GM21447 (cell line): ENCODE results near the gene UPK3BL2.
A peak's percentile ranks its signal among the peaks of the same experiment; 100 is the strongest.
"Not testable (repeated sequence)": the region's sequence is repeated elsewhere in the genome, so short reads cannot be mapped to it uniquely, and the experiment has no call there.

Experiments
- ATAC-seq: cut with Tn5 transposase; IDR thresholded peaks from one replicate; pipeline ENCODE4 v1.9.1; 2021; ENCODE audit not compliant: unreplicated experiment

The UPK3BL2 gene

DNA sequence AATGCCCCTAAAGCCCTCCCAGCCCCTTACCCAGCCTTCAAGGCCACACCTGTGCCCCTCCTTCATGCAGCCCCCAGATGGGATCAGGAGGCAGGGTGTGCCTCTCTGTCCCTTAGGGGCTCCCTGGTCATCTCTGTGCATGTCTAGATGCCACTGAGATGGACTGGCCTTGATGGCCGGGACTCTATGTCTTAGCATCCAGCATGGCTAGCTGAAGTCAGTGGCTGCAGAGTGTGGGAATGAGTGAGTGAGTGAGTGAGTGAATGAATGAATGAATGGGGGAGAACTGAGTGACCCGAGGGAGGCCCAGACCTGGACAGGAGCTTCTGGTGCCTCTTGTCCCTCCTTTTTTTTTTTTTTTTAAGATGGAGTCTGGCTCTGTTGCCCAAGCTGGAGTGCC lies 11.4 kb downstream of the UPK3BL2 start:
- ATAC-seq, result not testable (repeated sequence)

DNA sequence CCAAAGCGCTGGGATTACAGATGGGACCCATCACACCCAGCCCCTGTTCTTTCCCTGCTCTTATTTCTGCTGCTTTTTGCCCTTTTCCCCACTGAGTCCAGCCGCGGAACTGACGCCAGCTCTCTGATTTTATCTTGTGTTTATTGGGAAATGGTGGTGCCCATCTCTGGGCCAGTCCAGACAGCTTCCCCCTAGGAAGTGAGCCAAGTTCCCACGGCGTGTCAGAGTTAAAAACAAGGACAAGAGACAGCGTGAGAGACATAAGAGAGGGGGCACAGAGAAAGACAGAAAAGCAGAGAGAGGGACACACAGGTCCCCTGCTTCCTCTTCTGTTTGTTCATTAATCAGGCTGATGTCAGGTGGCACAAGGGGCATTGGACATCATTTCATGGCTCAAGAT lies 11.9 kb downstream of the UPK3BL2 start:
- ATAC-seq, result not testable (repeated sequence)

DNA sequence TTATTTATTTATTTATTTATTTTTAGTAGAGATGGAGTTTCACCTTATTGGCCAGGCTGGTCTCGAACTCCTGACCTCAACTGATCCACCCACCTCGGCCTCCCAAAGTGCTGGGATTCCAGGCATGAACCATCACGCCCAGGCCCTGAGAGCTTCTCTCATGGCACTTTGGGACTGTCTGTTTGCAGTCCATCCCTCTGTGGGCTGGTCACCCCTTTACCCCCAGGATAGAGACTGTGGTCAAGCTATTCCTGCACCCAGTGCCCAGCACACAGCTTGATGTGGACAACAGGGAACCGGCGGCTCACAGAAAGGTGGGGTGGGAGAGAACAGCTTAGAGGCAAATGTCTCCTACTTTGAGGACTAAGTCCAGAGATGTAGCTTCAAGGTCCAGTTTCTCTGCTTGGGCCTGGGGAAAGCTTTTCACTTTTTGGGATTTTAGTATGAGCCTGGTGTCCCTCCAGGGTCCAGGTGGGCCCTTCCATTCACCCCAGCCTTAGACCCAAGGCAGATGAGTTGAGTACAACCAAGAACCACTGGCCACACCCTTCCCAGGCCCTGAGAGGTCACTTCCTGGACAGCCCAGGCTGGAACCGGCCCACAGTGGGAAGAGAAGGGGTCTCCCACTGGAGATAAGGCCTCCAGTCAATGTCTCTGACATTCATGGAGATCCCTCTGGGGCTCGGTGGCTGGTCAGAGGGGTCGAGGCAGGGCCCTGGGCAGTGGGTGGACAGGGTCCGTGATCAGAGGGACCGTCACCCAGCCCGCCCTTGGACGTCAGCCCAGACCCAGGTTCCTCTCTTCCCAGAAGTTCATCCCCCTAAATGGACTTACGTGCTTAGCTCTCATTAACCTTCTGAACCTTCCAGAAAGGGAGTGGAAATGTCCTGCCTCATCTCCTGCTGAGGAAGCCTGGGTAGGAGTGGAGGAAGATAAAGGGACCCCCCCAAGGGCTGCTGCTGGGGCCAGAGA lies 15.4 kb downstream of the UPK3BL2 start:
- not testable (repeated sequence) for ATAC-seq

DNA sequence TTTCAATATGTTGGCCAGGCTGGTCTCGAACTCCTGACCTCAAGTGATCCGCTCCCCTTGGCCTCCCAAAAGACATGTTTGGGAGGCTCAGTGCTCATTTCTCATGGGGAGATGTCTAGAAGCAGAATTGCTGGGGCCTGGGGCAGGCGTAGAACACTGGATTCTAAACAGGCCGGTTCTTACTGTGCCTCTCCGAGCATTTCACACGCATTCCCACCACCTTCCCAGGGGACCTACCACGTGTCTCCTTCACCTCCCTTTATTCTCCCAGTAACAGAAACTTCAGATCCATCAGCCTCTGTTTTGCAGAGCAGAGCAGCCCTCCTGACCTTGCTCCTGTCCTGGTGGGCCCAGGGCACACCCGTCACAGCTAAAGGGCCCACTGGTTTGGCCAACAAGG lies 16.3 kb downstream of the UPK3BL2 start:
- ATAC-seq, result not testable (repeated sequence)

DNA sequence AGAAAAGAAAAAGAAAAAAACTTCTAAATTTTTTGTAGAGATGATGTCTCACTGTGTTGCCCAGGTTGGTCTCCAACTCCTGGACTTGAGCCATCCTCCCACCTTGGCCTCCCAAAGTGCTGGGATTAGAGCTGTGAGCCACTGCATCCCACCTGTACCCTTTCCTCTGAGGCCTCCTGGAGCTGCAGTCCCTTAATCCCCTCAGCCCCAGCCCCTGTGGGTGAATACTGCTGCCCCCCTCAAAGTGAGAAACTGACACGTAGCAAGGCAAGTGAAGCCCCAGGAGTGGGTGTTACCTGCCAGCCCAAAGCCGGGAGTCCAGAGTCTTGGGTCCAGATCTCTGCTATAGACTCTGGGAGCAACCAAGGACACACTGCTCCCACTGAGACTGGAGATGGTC lies 18.7 kb downstream of the UPK3BL2 start:
- ATAC-seq, result not testable (repeated sequence)

DNA sequence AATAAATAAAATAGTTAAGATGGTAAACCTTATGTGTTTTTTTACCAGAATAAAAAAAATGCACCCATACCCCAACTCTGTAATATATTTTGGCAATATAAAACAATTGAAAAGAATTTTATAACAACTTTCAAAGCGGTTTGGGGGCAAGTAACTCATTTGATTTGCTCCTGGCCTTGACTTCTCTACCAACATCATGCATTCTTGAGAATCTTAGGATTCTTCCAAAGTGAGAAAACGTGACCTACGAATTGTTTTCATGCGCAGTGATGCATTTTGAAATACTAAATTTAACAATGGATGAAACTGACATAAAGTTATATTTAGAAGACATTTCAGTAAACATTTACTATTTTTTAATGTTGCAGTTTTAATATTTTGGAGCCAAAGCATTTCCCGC lies 22.7 kb downstream of the UPK3BL2 start:
- ATAC-seq, result not testable (repeated sequence)

DNA sequence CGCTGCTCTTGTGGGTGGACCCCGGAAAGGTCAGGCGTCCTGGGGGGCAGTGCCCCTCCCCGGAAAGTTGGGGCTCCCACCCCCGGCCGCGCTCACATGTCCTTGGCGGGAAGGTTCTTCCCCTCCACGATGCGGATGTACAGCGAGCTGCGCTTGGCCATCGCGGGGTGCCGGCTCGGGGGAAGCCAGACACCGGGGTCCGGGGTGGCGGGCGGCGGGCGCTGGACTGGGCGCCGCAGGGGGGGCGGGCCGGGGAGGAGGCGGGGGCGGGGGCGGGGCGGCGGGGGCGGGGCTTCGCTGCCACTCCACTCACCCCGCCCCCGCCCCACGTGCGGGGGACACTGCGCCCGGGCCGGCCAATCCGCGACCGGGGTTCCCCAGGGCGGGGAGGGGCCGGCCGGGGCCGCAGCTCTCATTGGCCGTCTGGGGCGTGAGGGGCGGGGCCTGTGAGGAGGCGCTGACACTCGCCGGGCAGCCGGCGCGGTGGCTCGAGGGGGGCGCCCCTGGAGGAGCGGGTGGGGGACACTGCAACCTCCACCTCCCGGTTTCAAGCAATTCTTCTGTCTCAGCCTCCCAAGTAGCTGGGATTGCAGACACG lies 25.8 kb downstream of the UPK3BL2 start, which contains the start of gene RASA4B:
Gene RASA4B (minus strand): TSS at position 228 of the 598 bp plus-strand sequence. CDS start 67 bp downstream, at position 161.
- ATAC-seq, result peak; percentile 44

DNA sequence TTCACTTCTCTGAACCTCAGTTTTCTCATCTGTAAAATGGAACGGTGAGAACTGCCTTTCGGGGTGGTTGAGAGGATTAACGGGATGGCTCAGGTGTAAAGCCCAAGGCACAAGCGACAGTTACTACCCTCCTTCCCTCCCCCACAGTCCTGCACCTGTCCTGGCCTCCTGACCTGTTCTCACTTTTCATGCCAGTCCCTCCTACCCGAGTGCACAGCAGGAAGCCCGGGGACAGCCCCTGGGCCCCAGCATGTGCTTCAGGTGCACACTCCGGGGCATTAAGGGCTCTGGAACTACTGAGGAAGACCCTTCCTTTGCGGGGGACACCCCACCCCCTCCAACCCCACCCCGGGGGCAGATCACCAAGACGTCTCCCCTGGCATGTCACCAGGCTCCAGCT lies 26.5 kb downstream of the UPK3BL2 start:
- peak; percentile 34 for ATAC-seq

DNA sequence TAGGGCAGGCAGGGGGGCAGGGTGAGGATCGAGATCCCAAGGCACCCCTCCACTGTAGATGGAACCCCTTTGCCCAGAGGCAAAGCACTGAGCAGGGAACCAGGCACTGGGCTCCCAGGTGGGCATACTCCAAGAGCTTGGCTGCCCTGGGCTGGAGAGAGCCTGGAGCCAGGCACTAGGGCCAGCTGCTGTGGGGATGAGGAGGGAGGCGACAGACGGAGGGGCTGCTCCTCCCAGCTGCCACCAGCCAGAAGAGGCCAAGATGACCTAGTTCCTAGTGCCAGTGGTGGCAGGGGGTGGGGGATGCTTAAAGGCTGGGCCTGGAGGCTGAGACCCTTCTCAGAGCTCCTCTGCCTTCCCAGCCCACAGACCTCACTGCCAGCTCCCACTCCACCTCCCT lies 27.6 kb downstream of the UPK3BL2 start:
- not testable (repeated sequence) for ATAC-seq

DNA sequence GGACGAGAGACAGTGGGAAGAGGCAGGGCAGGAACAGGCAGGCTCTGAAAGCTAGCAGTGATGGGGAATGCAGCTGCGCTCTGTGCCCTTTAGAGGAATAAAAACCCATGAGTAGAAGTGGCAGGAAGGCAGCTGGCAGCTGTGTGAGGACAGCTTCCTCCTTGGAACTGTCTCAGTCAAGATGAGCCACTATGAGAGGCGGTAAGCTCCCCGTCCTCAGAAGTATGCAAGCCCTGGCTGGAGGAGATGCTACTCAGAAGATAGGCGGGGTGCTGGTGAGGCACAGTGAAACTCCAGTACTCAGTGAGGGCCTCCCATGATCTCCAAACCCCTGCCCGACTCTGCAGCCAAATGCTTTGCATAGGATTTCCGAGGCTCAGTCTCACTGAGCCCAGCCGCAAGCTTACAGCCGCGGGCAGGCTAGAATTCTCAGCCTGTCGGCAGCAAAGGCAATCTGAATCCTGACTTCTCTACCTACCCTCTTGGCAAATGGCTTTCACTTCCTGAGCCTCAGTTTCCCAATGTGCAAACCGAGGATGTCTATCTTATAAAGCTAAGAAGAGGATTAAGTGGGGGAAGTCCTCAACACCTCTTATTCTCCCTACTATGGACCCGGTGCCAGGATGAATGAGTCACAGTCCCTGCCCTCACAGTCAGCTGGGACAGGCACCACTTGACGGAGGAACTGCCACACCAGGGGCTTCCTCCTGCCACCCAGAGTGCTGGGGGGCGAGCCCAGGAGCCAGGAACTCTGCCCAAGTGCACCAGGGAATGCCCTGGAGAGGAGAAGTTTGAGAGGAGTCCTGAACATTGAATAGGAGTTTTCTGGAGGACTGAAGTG lies 28.4 kb downstream of the UPK3BL2 start:
- ATAC-seq, result peak; percentile 64

DNA sequence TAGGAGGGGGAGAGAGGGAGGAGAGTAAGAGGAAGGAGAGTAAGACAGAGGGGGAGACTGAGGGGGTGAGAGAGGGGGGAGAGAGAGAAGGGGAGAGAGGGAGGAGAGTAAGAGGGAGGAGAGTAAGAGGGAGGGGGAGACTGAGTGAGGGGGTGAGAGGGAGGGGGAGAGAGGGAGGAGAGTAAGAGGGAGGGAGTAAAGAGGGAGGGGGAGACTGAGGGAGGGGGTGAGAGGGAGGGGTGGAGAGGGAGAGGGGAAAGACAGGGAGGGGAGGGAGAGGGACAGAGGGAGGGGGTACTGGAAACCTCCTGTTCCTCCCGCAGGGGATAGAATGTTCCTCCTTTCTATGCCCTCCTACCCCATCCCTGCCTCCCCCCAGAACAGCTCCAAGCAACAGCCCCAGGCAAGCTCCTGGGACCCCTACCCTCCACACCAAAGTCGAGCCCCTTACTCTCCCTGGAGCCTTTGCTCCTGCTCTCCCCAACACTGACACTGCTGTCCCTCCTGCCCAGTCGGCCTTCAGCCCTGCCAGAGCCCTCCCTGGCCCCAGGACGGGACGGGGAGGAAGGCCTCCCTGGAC lies 30.8 kb downstream of the UPK3BL2 start:
- not testable (repeated sequence) for ATAC-seq

DNA sequence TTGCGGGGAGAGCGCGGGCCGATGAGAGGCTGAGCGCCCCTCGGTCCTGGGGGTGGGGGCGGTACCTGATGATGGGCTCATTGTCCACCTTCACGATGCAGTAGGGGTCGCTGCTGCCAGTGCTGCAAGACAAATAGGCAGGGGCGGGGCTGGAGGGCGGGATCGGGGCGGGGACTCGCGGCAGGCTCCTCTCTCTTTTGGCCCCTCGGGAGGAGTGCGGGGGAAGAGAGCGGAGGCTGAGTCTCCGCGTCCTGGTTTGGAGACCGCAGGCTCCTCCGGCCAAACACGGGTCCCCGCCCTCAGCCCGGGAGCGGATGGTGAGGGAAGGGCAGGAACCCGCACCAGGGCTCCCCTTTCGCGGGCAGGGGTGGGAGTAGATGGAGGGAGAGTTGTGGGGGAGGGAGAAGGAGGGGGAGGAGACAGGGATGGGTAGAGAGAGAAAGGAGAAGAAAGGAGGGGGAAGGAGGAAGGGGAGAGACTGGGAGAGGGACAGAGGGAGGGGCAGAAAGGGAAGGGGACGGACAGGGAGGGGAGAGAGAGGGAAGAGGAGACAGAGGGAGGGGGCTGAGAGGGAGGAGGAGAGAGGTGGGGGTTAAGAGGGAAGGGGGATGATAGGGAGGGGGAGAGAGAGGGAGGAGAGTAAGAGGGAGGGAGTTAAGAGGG lies 31.5 kb downstream of the UPK3BL2 start:
- ATAC-seq, result peak; percentile 34

DNA sequence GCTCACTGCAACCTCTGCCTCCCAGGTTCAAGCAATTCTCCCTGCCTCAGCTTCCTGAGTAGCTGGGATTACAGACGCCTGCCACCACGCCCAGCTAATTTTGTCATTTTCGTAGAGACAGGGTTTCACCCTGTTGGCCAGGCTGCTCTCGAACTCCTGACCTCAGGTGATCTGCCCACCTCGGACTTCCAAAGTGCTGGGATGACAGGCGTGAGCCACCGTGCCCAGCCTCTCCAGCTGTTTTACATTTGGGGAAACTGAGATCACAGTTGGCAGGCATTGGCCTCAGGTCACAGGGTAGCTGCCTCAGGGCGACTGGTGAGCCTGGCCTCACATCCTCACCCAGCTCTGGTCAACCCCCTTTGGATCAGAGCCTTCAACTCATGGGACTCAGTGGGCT lies 32.9 kb downstream of the UPK3BL2 start:
- ATAC-seq, result not testable (repeated sequence)

DNA sequence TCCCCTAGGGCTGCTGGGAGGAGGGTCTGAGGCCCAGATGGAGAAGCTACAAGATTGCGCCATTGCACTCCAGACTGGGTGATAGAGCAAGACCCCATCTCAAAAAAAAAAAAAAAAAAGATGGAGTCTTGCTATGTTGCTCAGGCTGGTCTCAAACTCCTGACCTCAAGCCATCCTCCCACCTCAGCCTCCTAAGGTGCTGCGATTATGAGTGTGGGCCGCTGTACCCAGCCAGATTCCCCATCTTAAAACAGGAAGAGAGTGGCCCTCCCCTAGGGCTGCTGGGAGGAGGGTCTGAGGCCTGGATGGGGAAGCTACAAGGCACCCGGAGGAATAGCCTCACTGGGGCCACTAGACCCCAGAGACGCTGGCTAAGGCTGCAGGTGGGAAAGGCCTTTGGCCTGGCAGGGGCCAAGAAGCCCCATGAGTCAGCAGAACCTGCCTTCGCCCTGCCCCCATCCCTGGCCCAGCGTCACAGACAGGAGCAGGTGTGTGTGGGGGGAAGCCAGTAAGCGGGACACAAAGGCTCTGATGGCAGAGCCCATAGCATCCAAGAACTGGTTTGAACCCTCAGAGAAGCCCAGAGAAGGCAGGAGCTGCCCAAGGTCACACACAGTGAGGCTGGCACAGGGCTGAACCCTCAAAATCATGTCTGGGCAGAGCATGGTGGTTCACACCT lies 35.9 kb downstream of the UPK3BL2 start:
- ATAC-seq, result not testable (repeated sequence)

DNA sequence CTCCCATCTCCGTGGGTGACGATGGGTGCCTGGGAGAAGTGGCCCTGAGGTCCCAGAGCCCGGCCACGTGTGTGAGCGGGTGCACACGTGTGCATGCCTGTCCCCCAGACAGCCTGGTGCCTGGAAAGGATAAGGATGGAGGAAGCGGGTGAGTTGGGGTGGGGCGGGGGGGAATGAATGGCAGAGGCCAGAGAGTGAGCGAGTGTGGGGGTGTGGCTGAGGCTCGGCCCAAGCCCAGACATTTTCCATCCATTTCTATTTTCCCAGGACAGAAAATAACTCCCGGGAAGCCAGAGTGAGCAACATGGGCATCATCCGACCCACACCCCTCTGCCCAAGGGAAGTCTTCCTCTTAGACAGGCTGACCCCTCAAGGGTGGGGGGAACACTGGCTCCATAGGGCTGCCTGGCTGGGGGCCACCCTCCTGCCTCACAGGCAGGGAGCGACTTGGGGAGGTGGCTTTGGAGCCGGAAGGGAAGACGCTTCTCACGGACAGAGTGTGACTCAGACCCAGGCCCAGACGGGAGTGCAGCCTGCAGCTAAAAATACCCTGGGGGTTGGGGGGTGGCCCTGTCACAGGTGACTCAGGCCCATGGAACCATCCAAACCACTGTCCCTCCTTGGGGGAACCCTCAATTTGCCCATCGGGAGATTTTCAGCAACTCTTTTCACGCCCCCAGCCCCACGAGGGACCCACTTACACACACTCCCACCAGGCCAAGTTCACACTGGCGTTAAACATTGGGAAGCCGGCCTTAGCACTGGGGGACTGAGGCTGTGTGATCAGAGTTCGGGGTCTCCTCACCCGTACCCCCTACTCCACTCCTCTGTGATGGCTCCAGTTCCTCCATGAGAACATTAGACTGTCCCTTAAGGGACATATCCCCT lies 38.0 kb downstream of the UPK3BL2 start:
- not testable (repeated sequence) for ATAC-seq

DNA sequence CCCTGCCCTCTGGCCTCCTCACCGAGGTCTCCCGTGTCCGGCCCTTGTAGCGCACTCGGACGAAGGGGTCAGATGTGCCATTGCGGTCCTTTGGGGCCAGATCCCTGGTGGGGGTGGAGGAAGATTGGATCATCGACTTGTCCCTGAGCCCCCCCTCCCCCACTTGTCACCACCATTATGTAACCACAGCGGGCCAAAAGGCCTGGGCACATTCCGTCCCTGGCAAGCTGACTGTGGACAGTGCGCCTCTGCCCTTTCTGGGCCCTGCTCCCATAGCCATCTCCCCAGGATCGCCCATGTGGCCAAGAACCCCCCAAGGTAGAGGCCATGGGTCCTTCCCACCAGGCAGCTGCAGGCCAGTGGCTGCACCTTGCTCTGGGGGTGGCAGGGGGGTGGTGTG lies 40.4 kb downstream of the UPK3BL2 start:
- ATAC-seq, result not testable (repeated sequence)

DNA sequence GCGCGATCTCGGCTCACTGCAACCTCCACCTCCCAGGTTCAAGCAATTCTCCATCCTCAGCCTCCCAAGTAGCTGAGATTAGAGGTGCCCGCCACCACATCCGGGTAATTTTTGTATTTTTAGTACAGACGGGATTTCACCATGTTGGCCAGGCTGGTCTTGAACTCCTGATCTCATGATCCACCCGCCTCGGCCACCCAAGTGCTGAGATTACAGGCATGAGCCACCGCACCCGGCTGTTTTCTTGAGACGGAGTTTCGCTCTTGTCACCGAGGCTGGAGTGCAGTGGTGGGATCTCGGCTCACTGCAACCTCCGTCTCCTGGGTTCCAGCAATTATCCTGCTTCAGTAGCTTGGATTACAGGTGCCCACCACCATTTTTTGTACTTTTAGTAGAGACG lies 45.2 kb downstream of the UPK3BL2 start:
- ATAC-seq, result not testable (repeated sequence)

DNA sequence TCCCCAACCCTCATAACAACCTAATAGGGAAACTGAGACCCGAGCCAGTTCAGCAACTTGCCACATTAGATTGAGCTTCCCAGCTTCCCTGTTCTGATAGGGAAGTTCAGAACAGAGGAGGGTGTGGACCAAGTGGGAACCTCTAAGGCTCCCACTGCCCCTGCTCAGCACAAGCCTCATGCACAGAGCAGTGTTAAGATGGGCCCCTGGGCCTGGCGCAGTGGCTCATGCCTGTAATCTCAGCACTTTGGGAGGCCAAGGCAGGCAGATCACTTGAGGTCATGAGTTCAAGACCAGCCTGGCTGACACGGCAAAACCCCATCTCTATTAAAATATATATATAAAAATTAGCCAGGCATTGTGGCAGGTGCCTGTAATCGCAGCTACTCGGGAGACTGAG lies 46.2 kb downstream of the UPK3BL2 start:
- ATAC-seq, result not testable (repeated sequence)

DNA sequence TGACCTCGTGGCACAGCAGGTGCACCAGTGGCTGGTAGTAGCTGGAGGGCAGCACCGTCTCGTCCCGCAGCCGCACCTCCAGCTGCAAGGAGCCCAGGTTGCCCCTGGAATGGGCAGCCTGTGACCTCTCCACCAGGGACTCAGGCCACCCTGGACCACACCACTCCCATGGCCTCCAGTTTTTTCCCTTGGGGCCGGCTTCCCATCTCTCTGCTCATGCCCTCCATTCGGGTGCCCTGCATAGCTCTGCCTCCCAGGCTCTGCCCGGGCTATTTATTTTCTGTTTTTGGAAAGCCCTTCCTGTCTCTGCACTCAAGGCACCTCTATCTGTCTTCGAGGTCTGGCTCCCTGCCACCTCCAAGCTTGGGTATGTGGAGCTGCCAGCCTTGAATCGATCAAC lies 46.6 kb downstream of the UPK3BL2 start:
- not testable (repeated sequence) for ATAC-seq
